WERI-Rb-1 (cell line): ENCODE data around the gene MCCC2.
"Not testable (repeated sequence)": the region's sequence is repeated elsewhere in the genome, so short reads cannot be mapped to it uniquely, and the experiment has no call there.

Experiments used
- DNase-seq: peaks from one replicate; pipeline ENCODE4 v3.0.0-alpha.2; 2020
- H3K27ac ChIP-seq: fragments of 250-450 bp; sonication (Bioruptor Pico); 2 replicates; pipeline ENCODE4 v1.5.1; 2020; ENCODE audit warnings: mild to moderate bottlenecking, moderate library complexity
- H3K27me3 ChIP-seq: fragments of 250-450 bp; sonication (Bioruptor Pico); 2 replicates; pipeline ENCODE4 v1.5.1; 2021; ENCODE audit warnings: mild to moderate bottlenecking, low read depth, moderate library complexity; ENCODE audit not compliant: insufficient read depth, severe bottlenecking
- H3K36me3 ChIP-seq: fragments of 250-450 bp; sonication (Bioruptor Pico); 2 replicates; pipeline ENCODE4 v1.5.1; 2020; ENCODE audit warnings: mild to moderate bottlenecking, moderate library complexity
- H3K4me3 ChIP-seq: 2 replicates; pipeline ENCODE4 v1.5.1; 2011; ENCODE audit warnings: low read depth, mild to moderate bottlenecking, control low read depth, low read length
- H3K9me3 ChIP-seq: fragments of 250-450 bp; sonication (Bioruptor Pico); 2 replicates; pipeline ENCODE4 v1.5.1; 2021; ENCODE audit warnings: mild to moderate bottlenecking, moderate library complexity; ENCODE audit not compliant: severe bottlenecking
- TF ChIP-seq, protein P1 (sequence below): IDR thresholded peaks from 2 replicates; pipeline ENCODE4 v1.5.1; 2011; ENCODE audit warnings: low read depth, mild to moderate bottlenecking, control low read depth, inconsistent platforms, low read length

MCCC2 gene

DNA sequence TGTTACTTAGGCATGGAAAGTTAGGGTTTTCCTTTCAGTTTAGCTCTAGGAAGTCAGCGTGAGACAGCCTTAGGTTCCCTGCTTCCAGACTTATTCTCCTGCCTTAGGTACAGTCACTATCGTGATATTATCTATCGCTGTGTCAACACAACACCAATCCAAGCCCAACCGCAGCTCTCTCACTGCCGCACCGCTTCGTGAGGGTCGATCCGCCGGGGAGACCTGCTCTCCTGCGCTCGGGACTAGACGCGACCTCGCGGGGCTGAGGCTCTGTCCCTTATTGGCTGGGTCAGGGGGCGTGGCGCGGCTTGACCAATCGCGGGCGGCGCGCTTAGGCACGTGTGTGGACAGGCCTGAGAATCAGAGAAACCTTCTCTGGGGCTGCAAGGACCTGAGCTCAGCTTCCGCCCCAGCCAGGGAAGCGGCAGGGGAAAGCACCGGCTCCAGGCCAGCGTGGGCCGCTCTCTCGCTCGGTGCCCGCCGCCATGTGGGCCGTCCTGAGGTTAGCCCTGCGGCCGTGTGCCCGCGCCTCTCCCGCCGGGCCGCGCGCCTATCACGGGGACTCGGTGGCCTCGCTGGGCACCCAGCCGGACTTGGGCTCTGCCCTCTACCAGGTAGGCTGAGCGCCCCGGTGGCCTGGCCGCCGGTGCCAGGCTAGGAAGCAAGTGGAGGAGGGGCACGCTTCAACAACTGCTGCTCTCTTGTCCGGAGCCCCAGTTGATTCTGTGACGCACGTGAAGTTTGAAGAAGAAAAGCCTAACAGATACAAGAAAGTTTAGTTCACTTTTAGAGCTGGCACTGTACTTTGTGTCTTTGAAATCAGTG, at the start of gene MCCC2:
Gene MCCC2 (plus strand): TSS at position 400 of the 825 bp plus-strand sequence. CDS start 86 bp downstream, at position 486.
- Histone ChIP-seq H3K9me3 (no peaks in the 10 kb centered on the region), H3K27me3 (no peaks in the 10 kb centered on the region), H3K36me3 (no peaks in the 10 kb centered on the region), H3K27ac (peak within 1 kb of the TSS; percentile 78), H3K4me3 (peak within 1 kb of the TSS; percentile 73)
- TF ChIP-seq, protein P1, sequence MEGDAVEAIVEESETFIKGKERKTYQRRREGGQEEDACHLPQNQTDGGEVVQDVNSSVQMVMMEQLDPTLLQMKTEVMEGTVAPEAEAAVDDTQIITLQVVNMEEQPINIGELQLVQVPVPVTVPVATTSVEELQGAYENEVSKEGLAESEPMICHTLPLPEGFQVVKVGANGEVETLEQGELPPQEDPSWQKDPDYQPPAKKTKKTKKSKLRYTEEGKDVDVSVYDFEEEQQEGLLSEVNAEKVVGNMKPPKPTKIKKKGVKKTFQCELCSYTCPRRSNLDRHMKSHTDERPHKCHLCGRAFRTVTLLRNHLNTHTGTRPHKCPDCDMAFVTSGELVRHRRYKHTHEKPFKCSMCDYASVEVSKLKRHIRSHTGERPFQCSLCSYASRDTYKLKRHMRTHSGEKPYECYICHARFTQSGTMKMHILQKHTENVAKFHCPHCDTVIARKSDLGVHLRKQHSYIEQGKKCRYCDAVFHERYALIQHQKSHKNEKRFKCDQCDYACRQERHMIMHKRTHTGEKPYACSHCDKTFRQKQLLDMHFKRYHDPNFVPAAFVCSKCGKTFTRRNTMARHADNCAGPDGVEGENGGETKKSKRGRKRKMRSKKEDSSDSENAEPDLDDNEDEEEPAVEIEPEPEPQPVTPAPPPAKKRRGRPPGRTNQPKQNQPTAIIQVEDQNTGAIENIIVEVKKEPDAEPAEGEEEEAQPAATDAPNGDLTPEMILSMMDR: no peak
- peak; percentile 96 for DNase-seq

DNA sequence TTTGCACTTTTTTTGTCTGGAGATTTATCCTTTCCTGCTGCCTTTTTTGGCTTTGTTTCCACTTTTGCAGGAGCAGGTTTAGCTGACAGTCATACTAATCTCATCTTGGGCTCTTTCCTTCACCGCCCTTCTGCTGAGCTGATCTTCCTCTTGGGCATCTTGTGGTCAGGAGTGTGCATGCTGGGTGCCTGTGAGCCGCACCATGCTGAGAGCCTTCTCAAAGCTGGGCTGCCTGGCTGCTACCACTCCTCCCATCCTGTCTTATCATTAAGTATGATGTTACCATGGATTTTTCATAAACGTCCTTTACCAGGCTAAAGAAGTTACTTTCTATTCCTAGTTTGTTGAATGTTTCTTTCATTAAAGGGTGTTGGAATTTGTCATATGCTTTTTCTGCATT, 49.5 kb upstream of the MCCC2 start:
- Histone ChIP-seq H3K9me3 (no peaks in the 10 kb centered on the region), H3K27me3 (no peaks in the 10 kb centered on the region), H3K27ac (no peak overlapping the region), H3K36me3 (peaks cover 55% of the 10 kb centered on the region), H3K4me3 (no peak overlapping the region)
- TF ChIP-seq, protein P1: no peak
- DNase-seq: no peak

DNA sequence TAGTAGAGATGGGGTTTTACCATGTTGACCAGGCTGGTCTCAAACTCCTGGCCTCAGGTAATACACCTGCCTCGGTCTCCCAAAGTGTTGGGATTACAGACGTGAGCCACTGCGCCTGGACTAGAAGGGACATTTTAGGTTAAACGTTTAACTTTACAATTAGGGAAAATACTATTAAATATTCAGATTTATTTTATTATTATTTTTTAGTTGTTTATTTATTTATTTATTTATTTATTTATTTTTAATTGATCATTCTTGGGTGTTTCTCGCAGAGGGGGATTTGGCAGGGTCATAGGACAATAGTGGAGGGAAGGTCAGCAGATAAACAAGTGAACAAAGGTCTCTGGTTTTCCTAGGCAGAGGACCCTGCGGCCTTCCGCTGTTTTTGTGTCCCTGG, 36.3 kb upstream of the MCCC2 start:
- DNase-seq, H3K9me3 ChIP-seq, H3K27me3 ChIP-seq, H3K27ac ChIP-seq, H3K4me3 ChIP-seq: not testable (repeated sequence)
- H3K36me3 ChIP-seq: peaks cover 62% of the 10 kb centered on the region

DNA sequence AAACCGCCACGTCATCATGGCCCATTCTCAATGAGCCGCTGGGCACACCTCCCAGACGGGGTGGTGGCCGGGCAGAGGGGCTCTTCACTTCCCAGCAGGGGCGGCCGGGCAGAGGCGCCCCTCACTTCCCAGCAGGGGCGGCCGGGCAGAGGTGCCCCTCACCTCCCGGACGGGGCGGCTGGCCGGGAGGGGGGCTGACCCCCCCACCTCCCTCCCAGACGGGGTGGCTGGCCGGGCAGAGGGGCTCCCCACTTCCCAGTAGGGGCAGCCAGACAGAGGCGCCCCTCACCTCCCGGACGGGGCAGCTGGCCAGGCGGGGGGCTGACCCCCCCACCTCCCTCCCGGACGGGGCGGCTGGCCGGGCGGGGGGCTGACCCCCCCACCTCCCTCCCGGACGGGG, 35.6 kb upstream of the MCCC2 start:
- not testable (repeated sequence) for H3K4me3 ChIP-seq, H3K27ac ChIP-seq, H3K9me3 ChIP-seq, H3K27me3 ChIP-seq, DNase-seq
- H3K36me3 ChIP-seq: peaks cover 60% of the 10 kb centered on the region

DNA sequence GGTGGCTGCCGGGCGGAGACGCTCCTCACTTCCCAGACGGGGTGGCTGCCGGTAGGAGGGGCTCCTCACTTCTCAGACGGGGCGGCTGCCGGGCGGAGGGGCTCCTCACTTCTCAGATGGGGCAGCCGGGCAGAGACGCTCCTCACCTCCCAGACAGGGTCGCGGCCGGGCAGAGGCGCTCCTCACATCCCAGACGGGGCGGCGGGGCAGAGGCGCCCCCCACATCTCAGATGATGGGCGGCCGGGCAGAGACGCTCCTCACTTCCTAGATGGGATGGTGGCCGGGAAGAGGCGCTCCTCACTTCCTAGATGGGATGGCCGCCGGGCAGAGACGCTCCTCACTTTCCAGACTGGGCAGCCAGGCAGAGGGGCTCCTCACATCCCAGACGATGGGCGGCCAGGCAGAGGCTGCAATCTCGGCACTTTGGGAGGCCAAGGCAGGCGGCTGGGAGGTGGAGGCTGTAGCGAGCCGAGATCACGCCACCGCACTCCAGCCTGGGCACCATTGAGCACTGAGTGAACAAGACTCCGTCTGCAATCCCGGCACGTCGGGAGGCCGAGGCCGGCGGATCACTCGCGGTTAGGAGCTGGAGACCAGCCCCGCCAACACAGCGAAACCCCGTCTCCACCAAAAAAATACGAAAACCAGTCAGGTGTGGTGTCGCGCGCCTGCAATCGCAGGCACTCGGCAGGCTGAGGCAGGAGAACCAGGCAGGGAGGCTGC, 35.0 kb upstream of the MCCC2 start:
- not testable (repeated sequence) for DNase-seq
- H3K36me3 ChIP-seq: peaks cover 60% of the 10 kb centered on the region

DNA sequence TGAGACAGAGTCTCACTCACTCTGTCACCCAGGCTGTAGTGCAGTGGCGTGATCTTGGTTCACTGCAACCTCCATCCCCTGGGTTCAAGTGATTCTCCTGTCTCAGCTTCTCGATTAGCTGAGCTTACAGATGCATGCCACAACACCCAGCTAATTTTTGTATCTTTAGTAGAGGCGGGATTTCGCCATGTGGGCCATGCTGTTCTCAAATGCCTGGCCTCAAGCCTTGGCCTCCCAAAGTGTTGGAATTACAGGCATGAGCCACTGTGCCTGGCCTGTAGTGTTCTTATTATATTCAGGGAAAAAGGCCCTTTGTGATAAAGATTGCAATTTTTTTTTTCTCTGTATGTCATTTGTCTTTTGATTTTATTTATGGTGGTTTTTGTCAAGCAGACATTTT, 24.0 kb upstream of the MCCC2 start:
- Histone ChIP-seq H3K27me3 (no peaks in the 10 kb centered on the region), H3K9me3 (no peaks in the 10 kb centered on the region), H3K36me3 (peaks cover 57% of the 10 kb centered on the region), H3K27ac (no peak overlapping the region), H3K4me3 (no peak overlapping the region)
- no peak for DNase-seq
- TF ChIP-seq, protein P1: no peak

More for the DNA sequence above, 35.0 kb upstream of the MCCC2 start:
- not testable (repeated sequence) for H3K27ac ChIP-seq, H3K27me3 ChIP-seq, H3K4me3 ChIP-seq, H3K9me3 ChIP-seq

DNA sequence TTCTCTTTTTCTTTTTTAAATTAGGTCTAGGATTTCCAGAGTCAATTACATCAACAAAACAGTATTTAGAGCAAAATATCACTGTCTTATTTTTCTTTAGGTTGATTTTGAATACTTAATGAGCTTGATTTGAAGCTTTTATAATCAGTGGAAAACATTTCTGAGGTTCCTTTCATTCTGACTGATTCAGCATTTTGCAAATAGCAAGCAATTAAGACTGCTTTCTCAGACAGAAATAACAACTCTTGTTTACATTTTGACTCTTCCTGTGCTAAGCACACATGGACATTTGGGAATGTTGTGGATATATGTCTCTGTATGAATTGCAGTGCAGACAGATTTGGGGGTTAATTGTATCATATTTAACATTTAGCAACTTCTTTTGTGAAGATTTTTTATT, 22.2 kb upstream of the MCCC2 start:
- DNase-seq: no peak
- Histone ChIP-seq H3K4me3 (no peak overlapping the region), H3K27me3 (no peaks in the 10 kb centered on the region), H3K27ac (no peak overlapping the region), H3K36me3 (peaks cover 50% of the 10 kb centered on the region), H3K9me3 (no peaks in the 10 kb centered on the region)
- TF ChIP-seq, protein P1: no peak
